Measurements from ENCODE around the gene CDK5R2.

CDK5R2 gene

GRCh38 chr2:218988650-218989049 is 29.2 kb downstream of the CDK5R2 start:
- no peak for TF ChIP-seq Cebpa-rat (IDR thresholded peaks at IDR 0.05)
- H3K4me2 ChIP-seq, result no peak overlapping the region
- H3K4me3 ChIP-seq, result no peak overlapping the region
- peaks cover 99 to 100% (median 100%) of the 10 kb centered on the region in 11 experiments for H3K27me3 ChIP-seq
- H4K20me1 ChIP-seq, result peaks cover 0 to 96% (median 43%) of the 10 kb centered on the region in 11 experiments; a peak in 16 of 22 replicates
- H3K36me3 ChIP-seq, result no peaks in the 10 kb centered on the region
- peaks cover 8 to 18% (median 10%) of the 10 kb centered on the region in 10 experiments; a peak in 16 of 20 replicates for H3K4me1 ChIP-seq
- no peak overlapping the region for H3K9ac ChIP-seq
- H3K9me3 ChIP-seq (replicated peaks in 1 of 11), result no peaks in the 10 kb centered on the region
- H3K27ac ChIP-seq, result no peak overlapping the region

GRCh38 chr2:218990052-218990451 is 30.6 kb downstream of the CDK5R2 start:
- peaks cover 0 to 11% (median 0%) of the 10 kb centered on the region in 10 experiments; a peak in 2 of 20 replicates for H3K4me1 ChIP-seq
- peaks cover 100% of the 10 kb centered on the region in 11 experiments for H3K27me3 ChIP-seq
- H3K36me3 ChIP-seq, result no peaks in the 10 kb centered on the region
- H4K20me1 ChIP-seq, result peaks cover 0 to 93% (median 39%) of the 10 kb centered on the region in 11 experiments; a peak in 15 of 22 replicates
- TF ChIP-seq Cebpa-rat (IDR thresholded peaks at IDR 0.05), result no peak
- H3K9ac ChIP-seq, result no peak overlapping the region
- no peak overlapping the region for H3K27ac ChIP-seq
- H3K9me3 ChIP-seq (replicated peaks in 1 of 11), result no peaks in the 10 kb centered on the region
- H3K4me2 ChIP-seq, result no peak overlapping the region
- no peak overlapping the region for H3K4me3 ChIP-seq

GRCh38 chr2:218990612-218991011 is 31.1 kb downstream of the CDK5R2 start:
- peaks cover 100% of the 10 kb centered on the region in 11 experiments for H3K27me3 ChIP-seq

GRCh38 chr2:218991674-218992168 is 32.3 kb downstream of the CDK5R2 start:
- Histone ChIP-seq H3K9me3 (replicated peaks in 1 of 11) (no peaks in the 10 kb centered on the region), H3K36me3 (no peaks in the 10 kb centered on the region), H3K4me2 (no peak overlapping the region), H3K4me3 (no peak overlapping the region), H3K9ac (no peak overlapping the region), H4K20me1 (peaks cover 0 to 87% (median 28%) of the 10 kb centered on the region in 11 experiments; a peak in 15 of 22 replicates), H3K27ac (no peak overlapping the region), H3K4me1 (peaks cover 0 to 11% (median 0%) of the 10 kb centered on the region in 10 experiments; a peak in 2 of 20 replicates), H3K27me3 (peaks cover 100% of the 10 kb centered on the region in 11 experiments)
- TF ChIP-seq Cebpa-rat (IDR thresholded peaks at IDR 0.05), result no peak

More at GRCh38 chr2:218990612-218991011, 31.1 kb downstream of the CDK5R2 start:
- Histone ChIP-seq H3K9ac (no peak overlapping the region), H3K4me1 (peaks cover 0 to 11% (median 0%) of the 10 kb centered on the region in 10 experiments; a peak in 2 of 20 replicates), H3K9me3 (replicated peaks in 1 of 11) (no peaks in the 10 kb centered on the region), H3K4me2 (no peak overlapping the region), H3K36me3 (no peaks in the 10 kb centered on the region), H4K20me1 (peaks cover 0 to 95% (median 39%) of the 10 kb centered on the region in 11 experiments; a peak in 15 of 22 replicates), H3K4me3 (no peak overlapping the region), H3K27ac (no peak overlapping the region)
- TF ChIP-seq Cebpa-rat (IDR thresholded peaks at IDR 0.05), result no peak

GRCh38 chr2:218992196-218992595 is 32.7 kb downstream of the CDK5R2 start:
- peaks cover 100% of the 10 kb centered on the region in 11 experiments for H3K27me3 ChIP-seq
- no peaks in the 10 kb centered on the region for H3K9me3 ChIP-seq (replicated peaks in 1 of 11)
- H3K27ac ChIP-seq, result no peak overlapping the region
- H4K20me1 ChIP-seq, result peaks cover 0 to 85% (median 23%) of the 10 kb centered on the region in 11 experiments; a peak in 15 of 22 replicates
- H3K4me1 ChIP-seq, result peaks cover 0 to 11% (median 0%) of the 10 kb centered on the region in 10 experiments; a peak in 2 of 20 replicates
- no peak for TF ChIP-seq Cebpa-rat (IDR thresholded peaks at IDR 0.05)
- H3K36me3 ChIP-seq, result no peaks in the 10 kb centered on the region
- H3K4me3 ChIP-seq, result no peak overlapping the region
- no peak overlapping the region for H3K4me2 ChIP-seq
- H3K9ac ChIP-seq, result no peak overlapping the region

- Histone ChIP-seq H4K20me1 (peaks cover 0 to 86% (median 22%) of the 10 kb centered on the region in 11 experiments; a peak in 15 of 22 replicates), H3K9ac (no peak overlapping the region), H3K4me3 (peak overlapping the region in 2 of 10 experiments; percentile 31 to 40; a peak in 3 of 20 replicates), H3K4me2 (peak overlapping the region in 5 of 11 experiments; percentile 15 to 73 (median 55); a peak in 7 of 22 replicates), H3K4me1 (peaks cover 0 to 11% (median 0%) of the 10 kb centered on the region in 10 experiments; a peak in 2 of 20 replicates), H3K36me3 (no peaks in the 10 kb centered on the region), H3K9me3 (replicated peaks in 1 of 11) (no peaks in the 10 kb centered on the region), H3K27me3 (peaks cover 100% of the 10 kb centered on the region in 11 experiments), H3K27ac (no peak overlapping the region)
- no peak for TF ChIP-seq Cebpa-rat (IDR thresholded peaks at IDR 0.05)
These were observed 33.4 kb downstream of the CDK5R2 start for GRCh38 chr2:218992703-218993344.

GRCh38 chr2:218993345-218994315 is 34.2 kb downstream of the CDK5R2 start, which contains the start of gene CRYBA2:
CRYBA2 (minus strand) TSS chr2:218993422; CDS start chr2:218993176, 246 bp downstream.
- H3K36me3 ChIP-seq, result no peaks in the 10 kb centered on the region
- H3K4me2 ChIP-seq, result peak within 1 kb of the TSS in 6 of 11 experiments; percentile 6 to 73 (median 41); a peak in 8 of 22 replicates
- H3K27ac ChIP-seq, result no peak within 1 kb of the TSS
- H3K4me1 ChIP-seq, result peaks cover 0 to 11% (median 0%) of the 10 kb centered on the region in 10 experiments; a peak in 2 of 20 replicates
- H3K4me3 ChIP-seq, result peak within 1 kb of the TSS in 4 of 10 experiments; percentile 4 to 40 (median 24); a peak in 6 of 20 replicates
- no peaks in the 10 kb centered on the region for H3K9me3 ChIP-seq (replicated peaks in 1 of 11)
- no peak for TF ChIP-seq Cebpa-rat (IDR thresholded peaks at IDR 0.05)
- peaks cover 0 to 86% (median 22%) of the 10 kb centered on the region in 11 experiments; a peak in 15 of 22 replicates for H4K20me1 ChIP-seq
- no peak within 1 kb of the TSS for H3K9ac ChIP-seq
- peaks cover 100% of the 10 kb centered on the region in 11 experiments for H3K27me3 ChIP-seq

GRCh38 chr2:218995561-218995960 is 36.1 kb downstream of the CDK5R2 start:
- no peak for TF ChIP-seq Cebpa-rat (IDR thresholded peaks at IDR 0.05)
- H3K27me3 ChIP-seq, result peaks cover 99 to 100% (median 100%) of the 10 kb centered on the region in 11 experiments
- H3K4me1 ChIP-seq, result peaks cover 0 to 15% (median 5%) of the 10 kb centered on the region in 10 experiments; a peak in 7 of 20 replicates
- no peak overlapping the region for H3K9ac ChIP-seq
- no peaks in the 10 kb centered on the region for H3K36me3 ChIP-seq
- H4K20me1 ChIP-seq, result peaks cover 0 to 83% (median 32%) of the 10 kb centered on the region in 11 experiments; a peak in 15 of 22 replicates
- H3K4me2 ChIP-seq, result peak overlapping the region in 3 of 11 experiments; percentile 26 to 77 (median 45); a peak in 2 of 22 replicates
- no peak overlapping the region for H3K4me3 ChIP-seq
- no peaks in the 10 kb centered on the region for H3K9me3 ChIP-seq (replicated peaks in 1 of 11)
- no peak overlapping the region for H3K27ac ChIP-seq

Data from BLaER1 treated with 17β-estradiol and CSF1 and Interleukin-3, amounts not matched to agents 10 nM and 100 nM (cell line).